Measurements from ENCODE around the gene KRTAP1-3.

- TF ChIP-seq, protein P1, sequence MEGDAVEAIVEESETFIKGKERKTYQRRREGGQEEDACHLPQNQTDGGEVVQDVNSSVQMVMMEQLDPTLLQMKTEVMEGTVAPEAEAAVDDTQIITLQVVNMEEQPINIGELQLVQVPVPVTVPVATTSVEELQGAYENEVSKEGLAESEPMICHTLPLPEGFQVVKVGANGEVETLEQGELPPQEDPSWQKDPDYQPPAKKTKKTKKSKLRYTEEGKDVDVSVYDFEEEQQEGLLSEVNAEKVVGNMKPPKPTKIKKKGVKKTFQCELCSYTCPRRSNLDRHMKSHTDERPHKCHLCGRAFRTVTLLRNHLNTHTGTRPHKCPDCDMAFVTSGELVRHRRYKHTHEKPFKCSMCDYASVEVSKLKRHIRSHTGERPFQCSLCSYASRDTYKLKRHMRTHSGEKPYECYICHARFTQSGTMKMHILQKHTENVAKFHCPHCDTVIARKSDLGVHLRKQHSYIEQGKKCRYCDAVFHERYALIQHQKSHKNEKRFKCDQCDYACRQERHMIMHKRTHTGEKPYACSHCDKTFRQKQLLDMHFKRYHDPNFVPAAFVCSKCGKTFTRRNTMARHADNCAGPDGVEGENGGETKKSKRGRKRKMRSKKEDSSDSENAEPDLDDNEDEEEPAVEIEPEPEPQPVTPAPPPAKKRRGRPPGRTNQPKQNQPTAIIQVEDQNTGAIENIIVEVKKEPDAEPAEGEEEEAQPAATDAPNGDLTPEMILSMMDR (conservative IDR thresholded peaks at IDR 0.05 in 1 of 2, IDR thresholded peaks at IDR 0.05 in 1 of 2; ENCODE audit: extremely low read depth in 1 of 2, insufficient read depth in 1 of 2, low read depth in 1 of 2, low read length in 2 of 2), result no peak
- no peak for TF ChIP-seq EZH2 (IDR thresholded peaks at IDR 0.05; ENCODE audit: borderline replicate concordance, low read length)
Measured at GRCh38 chr17:41008811-41009210, 25.9 kb downstream of the KRTAP1-3 start, which contains the start of gene KRTAP3-1.

Data from mammary epithelial cell (primary cell).